GM12878 (cell line): ENCODE results near the gene RGS6.

ENCODE experiments used
- CEBPB ChIP-seq, 2 experiments: fragments of 150-350 bp in 1 of 2; IDR thresholded peaks; 2 replicates each; pipeline ENCODE4 v1.6.1; 2012 to 2014; ENCODE audit warnings: low read depth in 2 of 2, low read length in 2 of 2, borderline replicate concordance in 1 of 2, inconsistent platforms in 1 of 2
- MXI1 ChIP-seq: fragments of 150-350 bp; IDR thresholded peaks from 2 replicates; pipeline ENCODE4 v1.6.1; 2011; ENCODE audit warnings: low read depth, mild to moderate bottlenecking, inconsistent platforms, low read length, improper control_type of control experiment
- POLR2A ChIP-seq: IDR thresholded peaks from 2 replicates; pipeline ENCODE4 v1.6.1; 2011; ENCODE audit warnings: low read depth, mild to moderate bottlenecking, low read length
- YY1 ChIP-seq: IDR thresholded peaks from 2 replicates; pipeline ENCODE4 v1.6.1; 2011; ENCODE audit warnings: low read depth, mild to moderate bottlenecking, low read length

DNA sequence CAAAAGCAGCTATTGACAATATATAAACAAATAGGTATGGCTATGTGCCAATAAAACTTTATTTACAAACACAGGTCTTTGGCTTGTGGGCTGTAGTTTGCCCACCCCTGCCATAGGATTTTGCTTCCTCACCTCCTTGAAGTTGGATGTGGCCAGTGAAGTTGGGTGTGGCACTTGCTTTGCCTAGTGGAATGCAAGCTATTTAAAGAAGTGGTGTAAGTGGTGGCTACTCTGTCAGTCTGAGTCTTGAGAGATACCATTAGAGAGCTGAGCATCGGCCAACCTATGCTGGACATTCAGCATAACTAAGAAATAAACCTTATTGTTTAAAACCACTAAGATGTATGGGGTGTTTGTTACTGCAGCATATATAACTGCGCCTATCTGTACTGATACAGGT lies 321.3 kb downstream of the RGS6 start:
- TF ChIP-seq POLR2A (no peak), MXI1 (no peak), CEBPB (IDR thresholded peaks at IDR 0.05; ENCODE audit: borderline replicate concordance in 1 of 2, low read depth in 2 of 2, low read length in 2 of 2) (no peak), YY1 (no peak)
